Activated T-cell treated with anti-CD3 and anti-CD28 coated beads for 48 hours (primary cell): ENCODE data around the gene TMPO.
"Not testable (repeated sequence)": the region's sequence is repeated elsewhere in the genome, so short reads cannot be mapped to it uniquely, and the experiment has no call there.

Experiments used
- DNase-seq: peaks from one replicate; pipeline ENCODE4 v3.0.0-alpha.2; 2020; ENCODE audit warnings: low read depth

The TMPO gene

GRCh38 chr12:98511806-98512205 lies 3.6 kb upstream of the TMPO start:
- DNase-seq = not testable (repeated sequence)

GRCh38 chr12:98513379-98514322 lies 1.7 kb upstream of the TMPO start:
- DNase-seq = no peak

DNA sequence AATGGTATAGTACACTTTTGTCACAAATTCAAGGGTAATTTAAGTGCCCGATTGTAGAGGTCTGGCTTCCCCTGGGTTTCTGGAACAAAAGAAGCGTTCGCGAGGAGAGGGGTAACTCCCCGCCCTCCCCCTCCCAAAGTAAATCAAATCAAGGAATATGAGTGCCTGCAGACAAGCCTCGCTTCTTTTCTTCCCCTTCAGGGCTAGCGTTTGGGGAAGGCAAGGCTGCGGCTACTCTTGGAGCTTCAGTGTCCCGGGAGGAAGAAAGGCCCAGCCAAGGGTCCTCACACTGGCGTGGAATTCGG lies 456 bp upstream of the TMPO start:
- DNase-seq = no peak

GRCh38 chr12:98516111-98516873 lies 902 bp downstream of the TMPO start:
- peak; percentile 84 for DNase-seq

DNA sequence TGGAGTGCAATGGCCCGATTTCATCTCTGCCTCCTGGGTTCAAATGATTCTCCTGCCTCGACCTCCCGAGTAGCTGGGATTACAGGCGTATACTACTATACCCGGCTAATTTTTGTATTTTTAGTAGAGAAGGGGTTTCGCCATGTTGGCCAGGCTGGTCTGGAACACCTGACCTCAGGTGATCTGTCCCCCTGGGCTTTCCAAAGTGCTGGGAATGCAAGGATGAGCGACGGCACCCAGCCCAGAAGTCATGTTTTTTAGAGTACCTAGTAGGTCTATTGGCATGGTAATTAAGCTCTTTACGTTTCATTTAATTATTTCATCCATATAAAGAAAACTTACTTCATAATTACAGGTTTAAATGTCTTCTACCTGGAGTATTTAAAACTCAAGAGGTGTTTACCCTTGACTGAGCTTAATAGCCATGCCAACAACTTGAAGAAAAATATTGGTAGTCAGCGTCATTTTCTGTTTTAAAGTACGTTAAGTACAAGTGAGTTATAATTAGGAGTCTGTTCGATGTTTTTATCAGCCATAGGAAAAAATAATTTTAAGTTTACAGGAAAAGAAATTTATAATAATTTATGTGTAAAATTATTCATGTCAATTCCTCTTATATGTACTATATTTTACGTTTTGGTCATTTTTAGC lies 4.0 kb downstream of the TMPO start:
- no peak for DNase-seq

DNA sequence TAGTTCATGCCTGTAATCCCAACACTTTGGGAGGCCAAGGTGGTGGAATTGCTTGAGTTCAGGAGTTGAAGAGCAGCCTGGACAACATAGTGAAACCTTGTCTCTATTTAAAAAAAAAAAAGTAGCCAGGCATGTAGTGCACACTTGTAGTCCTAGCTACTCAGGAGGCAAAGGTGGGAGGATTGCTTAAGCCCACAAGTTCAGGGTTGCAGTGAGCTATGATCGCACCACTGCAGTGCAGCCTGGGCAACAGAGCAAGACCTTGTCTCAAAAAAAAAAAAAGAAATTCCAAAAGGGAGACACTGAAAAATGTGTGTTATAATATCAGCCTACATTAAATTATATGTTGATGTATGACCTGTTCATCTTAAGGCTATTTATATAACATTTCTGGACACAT lies 14.7 kb downstream of the TMPO start:
- no peak for DNase-seq

DNA sequence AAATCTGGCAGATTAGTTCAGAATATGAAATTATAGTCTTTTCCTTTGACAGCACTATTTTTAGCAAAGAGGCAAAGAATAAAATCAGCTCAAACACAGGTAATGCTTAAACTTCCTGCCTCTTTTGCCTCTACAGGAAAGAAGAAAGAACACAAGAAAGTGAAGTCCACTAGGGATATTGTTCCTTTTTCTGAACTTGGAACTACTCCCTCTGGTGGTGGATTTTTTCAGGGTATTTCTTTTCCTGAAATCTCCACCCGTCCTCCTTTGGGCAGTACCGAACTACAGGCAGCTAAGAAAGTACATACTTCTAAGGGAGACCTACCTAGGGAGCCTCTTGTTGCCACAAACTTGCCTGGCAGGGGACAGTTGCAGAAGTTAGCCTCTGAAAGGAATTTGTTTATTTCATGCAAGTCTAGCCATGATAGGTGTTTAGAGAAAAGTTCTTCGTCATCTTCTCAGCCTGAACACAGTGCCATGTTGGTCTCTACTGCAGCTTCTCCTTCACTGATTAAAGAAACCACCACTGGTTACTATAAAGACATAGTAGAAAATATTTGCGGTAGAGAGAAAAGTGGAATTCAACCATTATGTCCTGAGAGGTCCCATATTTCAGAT lies 17.4 kb downstream of the TMPO start:
- DNase-seq = no peak

GRCh38 chr12:98533723-98534251 lies 18.4 kb downstream of the TMPO start:
- no peak for DNase-seq

DNA sequence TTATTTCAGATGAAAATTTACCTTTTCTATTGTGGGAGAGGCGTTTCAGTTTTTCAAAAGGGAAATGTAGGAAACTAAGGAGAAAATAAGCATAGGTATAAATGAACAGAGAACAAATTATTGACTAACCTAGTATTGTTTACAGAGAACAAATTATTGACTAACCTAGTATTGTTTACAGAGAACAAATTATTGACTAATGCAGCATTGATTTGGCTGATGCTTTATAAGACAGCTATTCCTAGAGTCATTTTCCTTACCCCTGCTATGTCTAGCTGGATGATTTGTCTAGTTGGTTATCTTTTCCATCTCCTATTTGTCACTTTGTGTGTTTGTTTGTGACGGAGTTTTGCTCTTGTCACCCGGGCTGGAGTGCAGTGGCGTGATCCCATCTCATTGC lies 22.6 kb downstream of the TMPO start:
- DNase-seq = no peak

DNA sequence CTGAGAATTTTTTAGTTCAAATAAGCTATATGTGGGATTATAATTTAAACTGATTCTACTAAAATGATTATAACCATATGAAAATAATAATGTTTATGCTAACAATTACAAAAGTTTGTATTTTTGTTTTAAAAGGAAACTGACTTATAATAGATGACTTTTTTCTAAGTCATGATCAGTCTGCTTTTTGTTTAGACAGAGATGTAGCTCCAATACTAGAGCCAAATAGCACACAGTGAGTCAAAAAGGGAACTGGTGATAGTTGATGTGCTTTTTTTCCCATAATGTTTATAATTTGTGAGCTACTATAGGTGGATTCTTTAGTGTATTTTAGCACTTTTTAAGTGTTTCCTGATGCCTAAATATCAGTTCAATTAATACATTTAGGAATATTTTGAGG lies 28.3 kb downstream of the TMPO start:
- DNase-seq = no peak

DNA sequence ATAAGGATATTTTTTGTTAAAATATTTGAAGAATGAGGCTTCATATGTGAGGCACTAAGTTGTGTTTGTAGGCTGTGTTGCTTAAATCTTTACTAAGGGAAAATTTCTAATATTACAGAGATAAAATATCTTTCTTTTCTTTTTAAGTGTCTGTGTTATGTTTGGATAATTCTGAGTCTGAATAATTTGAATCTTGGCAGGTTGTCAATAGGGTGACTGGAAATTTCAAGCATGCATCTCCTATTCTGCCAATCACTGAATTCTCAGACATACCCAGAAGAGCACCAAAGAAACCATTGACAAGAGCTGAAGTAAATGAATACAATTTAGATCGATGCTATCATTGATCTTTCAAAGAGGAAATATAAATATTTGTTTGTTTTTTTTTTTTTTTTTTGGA lies 29.4 kb downstream of the TMPO start:
- no peak for DNase-seq

GRCh38 chr12:98549371-98550110 lies 34.2 kb downstream of the TMPO start:
- no peak for DNase-seq

DNA sequence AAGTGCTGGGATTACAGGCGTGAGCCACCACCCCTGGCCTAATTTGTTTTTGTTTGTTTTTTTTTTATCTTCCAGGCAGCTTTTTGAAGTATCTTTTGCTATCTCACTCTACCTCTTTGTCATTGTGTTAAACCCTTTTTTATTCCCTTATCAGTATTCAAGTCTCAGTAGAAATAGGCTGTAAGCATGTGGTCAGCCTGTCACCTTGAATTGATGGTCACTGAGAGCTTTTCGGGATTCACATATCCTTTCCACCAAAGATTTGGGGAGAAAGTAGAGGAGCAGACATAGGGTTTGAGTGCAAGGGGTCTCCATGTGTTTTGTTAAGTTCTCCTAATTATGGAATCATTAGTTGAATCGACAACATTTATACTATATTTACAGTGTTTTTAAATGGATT lies 36.4 kb downstream of the TMPO start:
- no peak for DNase-seq

DNA sequence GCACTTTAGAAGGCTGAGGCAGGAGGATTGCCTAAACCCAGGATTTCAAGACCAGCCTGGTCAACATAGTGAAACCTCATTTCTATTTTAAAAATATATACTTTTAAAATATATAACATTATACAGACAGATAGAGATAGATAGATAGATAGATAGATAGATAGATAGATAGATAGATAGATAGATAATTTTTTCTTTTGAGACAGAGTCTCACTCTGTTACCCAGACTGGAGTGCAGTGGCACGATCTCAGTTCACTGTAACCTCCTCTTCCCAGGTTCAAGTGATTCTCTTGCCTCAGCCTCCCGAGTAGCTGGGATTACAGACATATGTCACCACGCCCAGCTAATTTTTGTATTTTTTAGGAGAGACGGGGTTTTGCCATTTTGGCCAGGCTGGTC lies 42.7 kb downstream of the TMPO start:
- not testable (repeated sequence) for DNase-seq

- no peak for DNase-seq
These were observed 44.3 kb downstream of the TMPO start for GRCh38 chr12:98559666-98560065.

DNA sequence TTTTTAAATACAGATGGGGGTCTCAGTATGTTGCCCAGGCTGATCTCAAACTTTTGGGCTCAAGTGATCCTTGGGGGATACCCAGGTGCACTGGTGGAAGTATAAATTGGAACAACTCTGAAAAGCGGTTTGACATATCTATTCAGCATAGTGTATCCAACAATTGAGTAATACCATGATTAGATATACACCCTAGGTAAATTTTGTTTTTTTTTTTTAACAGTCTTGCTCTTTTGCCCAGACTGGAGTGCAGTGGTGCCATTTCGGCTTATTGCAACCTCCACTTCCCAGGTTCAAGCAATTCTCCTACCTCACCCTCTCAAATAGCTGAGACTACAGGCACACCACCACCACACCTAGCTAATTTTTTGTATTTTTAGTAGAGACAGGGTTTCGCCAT lies 46.5 kb downstream of the TMPO start:
- DNase-seq = no peak

DNA sequence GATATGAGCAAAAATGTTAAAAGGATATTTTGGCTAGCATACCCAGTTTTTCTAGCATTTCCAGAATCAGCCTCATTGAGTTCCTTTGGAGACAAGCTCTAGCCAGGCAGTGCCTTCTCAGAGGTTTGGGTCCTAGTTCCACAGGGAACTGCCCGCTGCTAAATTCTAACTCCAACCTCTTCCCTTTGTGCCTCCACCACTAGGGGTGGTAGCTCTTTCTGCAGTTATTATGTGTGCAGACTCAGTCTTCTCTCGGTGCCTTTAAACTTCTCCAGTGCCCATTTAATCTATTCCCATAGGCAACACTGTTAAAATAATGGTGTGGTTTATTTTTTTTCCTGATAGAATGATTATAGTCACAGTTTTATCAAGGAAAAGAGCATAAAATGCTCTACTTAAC lies 56.6 kb downstream of the TMPO start:
- DNase-seq = no peak

GRCh38 chr12:98574110-98574509 lies 58.7 kb downstream of the TMPO start:
- no peak for DNase-seq

DNA sequence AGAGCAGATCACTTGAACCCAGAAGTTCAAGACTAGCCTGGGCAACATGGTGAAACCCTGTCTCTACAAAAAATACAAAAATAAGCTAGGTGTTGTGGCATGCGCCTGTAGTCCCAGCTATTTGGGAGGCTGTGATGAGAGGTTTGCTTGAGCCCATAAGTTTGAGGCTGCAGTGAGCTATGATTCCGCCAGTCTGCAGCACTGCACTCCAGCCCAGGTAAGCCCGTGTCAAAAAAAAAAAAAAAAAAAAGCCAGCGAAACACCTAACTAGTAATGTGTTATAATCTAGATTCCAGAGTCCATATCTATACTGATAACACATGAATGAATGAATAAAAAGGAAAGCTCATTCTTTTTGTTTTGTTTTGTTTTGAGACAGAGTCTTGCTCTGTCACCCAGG lies 59.6 kb downstream of the TMPO start:
- DNase-seq = no peak

DNA sequence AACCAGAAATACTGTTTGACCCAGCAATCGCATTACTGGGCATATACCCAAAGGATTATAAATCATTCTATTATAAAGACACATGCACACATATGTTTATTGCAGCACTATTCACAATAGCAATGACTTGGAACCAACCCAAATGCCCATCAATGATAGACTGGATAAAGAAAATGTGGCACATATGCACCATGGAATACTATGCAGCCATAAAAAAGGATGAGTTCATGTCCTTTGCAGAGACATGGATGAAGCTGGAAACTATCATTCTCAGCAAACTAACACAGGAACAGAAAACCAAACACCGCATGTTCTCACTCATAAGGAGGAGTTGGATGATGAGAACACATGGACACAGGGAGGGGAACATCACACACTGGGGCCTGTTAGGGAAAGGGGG lies 61.4 kb downstream of the TMPO start:
- not testable (repeated sequence) for DNase-seq

DNA sequence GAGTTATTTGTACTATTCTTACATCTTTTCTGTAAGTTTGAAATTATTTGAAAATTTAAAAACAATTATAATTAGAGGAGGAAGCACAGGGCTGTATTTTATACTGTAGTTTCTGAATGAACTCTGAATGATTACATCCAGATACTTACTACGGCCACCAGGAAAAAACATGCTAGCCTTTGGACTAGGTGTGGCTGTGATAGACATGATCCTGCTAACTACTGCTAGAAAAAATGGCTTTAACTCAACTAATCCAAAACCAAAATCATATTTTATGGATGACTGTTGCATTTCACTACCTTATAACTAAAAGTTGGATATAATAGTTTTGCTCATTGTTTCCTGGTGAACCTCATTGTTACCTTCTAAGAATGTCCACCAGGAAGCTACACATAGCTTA lies 63.0 kb downstream of the TMPO start:
- DNase-seq = no peak

DNA sequence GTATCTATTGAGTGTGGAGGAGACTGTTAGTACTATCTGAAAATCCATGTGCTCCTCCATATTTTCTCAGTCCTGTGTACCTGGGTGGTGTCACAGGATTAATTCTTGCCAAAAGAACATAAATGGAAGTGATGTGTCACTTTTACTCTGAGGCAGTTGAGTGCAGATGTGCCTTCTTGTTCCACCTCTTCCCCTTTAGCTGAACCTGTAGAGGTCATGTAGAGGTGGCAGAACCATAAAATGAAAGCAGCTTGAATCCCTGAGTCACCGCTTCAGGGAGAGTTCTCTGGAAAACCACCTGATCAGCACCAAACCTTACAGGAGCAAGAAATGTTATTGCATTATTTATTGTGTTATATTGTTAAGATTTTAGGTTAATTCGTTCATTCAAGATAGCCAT lies 63.4 kb downstream of the TMPO start:
- DNase-seq = no peak
